ENCODE data around the gene HSD3B7.

Gene HSD3B7

GRCh38 chr16:31031276-31031675, 46.3 kb downstream of the HSD3B7 start:
- no peak for DNase-seq

- DNase-seq = peak; percentile 98
These were observed 48.0 kb downstream of the HSD3B7 start, which contains the start of gene STX4 for GRCh38 chr16:31032736-31033708. STX4 (plus strand) TSS chr16:31033558; CDS start chr16:31033806, 248 bp downstream.

DNA sequence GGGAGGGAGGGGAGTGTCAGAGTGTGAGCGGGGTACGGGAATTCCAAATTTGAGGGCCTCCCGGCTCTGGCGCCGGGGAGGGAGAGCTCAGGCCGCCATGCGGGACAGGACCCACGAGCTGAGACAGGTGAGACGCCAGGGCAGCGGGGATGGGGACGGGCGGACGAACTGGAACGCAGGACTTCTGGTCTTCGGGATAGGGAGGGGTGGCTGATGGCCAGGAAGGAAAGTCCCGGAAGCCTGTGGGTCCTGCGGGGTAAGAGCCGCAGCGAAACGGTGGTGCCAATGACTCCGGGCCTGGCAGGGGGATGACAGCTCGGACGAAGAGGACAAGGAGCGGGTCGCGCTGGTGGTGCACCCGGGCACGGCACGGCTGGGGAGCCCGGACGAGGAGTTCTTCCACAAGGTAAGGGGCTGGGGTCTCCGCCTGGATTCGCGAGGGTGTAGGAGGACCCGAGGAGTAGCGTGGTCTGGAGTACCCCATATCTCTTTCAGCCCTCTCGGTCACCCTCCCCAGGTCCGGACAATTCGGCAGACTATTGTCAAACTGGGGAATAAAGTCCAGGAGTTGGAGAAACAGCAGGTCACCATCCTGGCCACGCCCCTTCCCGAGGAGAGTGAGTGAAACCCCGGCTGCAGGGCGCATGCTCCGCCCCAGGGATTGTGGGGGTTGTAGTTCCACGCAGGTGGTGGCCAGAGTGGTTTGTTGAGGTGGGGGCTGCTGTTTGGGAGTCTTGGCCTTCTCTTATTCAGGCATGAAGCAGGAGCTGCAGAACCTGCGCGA, 48.9 kb downstream of the HSD3B7 start:
- peak; percentile 92 for DNase-seq

GRCh38 chr16:31036691-31037090, 51.7 kb downstream of the HSD3B7 start:
- DNase-seq = no peak

All from right hindlimb (tissue), 1 donor.